CD4-positive, alpha-beta T cell (primary cell): ENCODE data around the gene CHD2. TPM values are rescaled to one million over a fixed set of nuclear protein-coding genes. Genes with fewer than 3 reads are reported as not detected.

ENCODE experiments used
- ATAC-seq: fragments of 200-7000 bp; cut with Tn5 transposase; one replicate; pipeline ENCODE4 v1.10.0; 2022; ENCODE audit warnings: mild to moderate bottlenecking; ENCODE audit not compliant: poor library complexity
- CTCF ChIA-PET: fragments of 350-600 bp; sonication (Branson Sonifier 250); formaldehyde crosslinking; loops from one replicate; lab custom pipeline; 2021; ENCODE audit warnings: antibody characterized with exemption, inconsistent platforms; lab: Charles Lee
- POLR2A ChIA-PET: fragments of 350-600 bp; sonication (Branson Sonifier 250); formaldehyde crosslinking; loops from one replicate; lab custom pipeline; 2021; ENCODE audit warnings: antibody characterized with exemption, inconsistent platforms; lab: Charles Lee
- DNase-seq, 14 experiments: peaks; one replicate each; pipeline ENCODE4 v3.0.0-alpha.2; 2013 to 2020; ENCODE audit warnings: mixed read lengths in 2 of 14
- H3K27ac ChIP-seq, 2 donors: one replicate each; pipeline versions ENCODE4 v1.5.1 to v1.7.0; 2013; ENCODE audit warnings: low read length in 2 of 2, low read depth in 1 of 2, mild to moderate bottlenecking in 1 of 2
- H3K27me3 ChIP-seq, 2 experiments: 1 replicate in 1 of 2; 2 replicates in 1 of 2; pipeline versions ENCODE4 v1.6.1 to v1.7.0; 2013; ENCODE audit warnings: low read length in 2 of 2, control low read depth in 1 of 2, mild to moderate bottlenecking in 1 of 2, moderate library complexity in 1 of 2; ENCODE audit not compliant: insufficient read depth in 2 of 2, control insufficient read depth in 1 of 2
- H3K36me3 ChIP-seq: one replicate; pipeline ENCODE4 v1.6.1; 2013; ENCODE audit warnings: low read length, control low read depth; ENCODE audit not compliant: insufficient read depth
- H3K4me1 ChIP-seq: one replicate; pipeline ENCODE4 v1.6.1; 2013; ENCODE audit warnings: low read length, control low read depth; ENCODE audit not compliant: insufficient read depth
- H3K4me3 ChIP-seq: one replicate; pipeline ENCODE4 v1.5.1; 2013; ENCODE audit warnings: mild to moderate bottlenecking, low read length, moderate library complexity
- H3K9me3 ChIP-seq, 2 experiments: 1 replicate in 1 of 2; 2 replicates in 1 of 2; pipeline versions ENCODE4 v1.6.1 to v1.7.0; 2013; ENCODE audit warnings: low read length in 2 of 2, mild to moderate bottlenecking in 2 of 2, control low read depth in 1 of 2, moderate library complexity in 1 of 2; ENCODE audit not compliant: control insufficient read depth in 1 of 2, insufficient read depth in 1 of 2
- H3K27ac Mint-ChIP-seq: one replicate; pipeline ENCODE4 v1.8.0; 2020; ENCODE audit warnings: mixed read lengths
- H3K27me3 Mint-ChIP-seq: one replicate; pipeline ENCODE4 v1.8.0; 2021; ENCODE audit warnings: mixed read lengths
- H3K36me3 Mint-ChIP-seq: one replicate; pipeline ENCODE4 v1.8.0; 2021; ENCODE audit warnings: low read depth, mixed read lengths
- H3K4me1 Mint-ChIP-seq: one replicate; pipeline ENCODE4 v1.8.0; 2021; ENCODE audit warnings: low read depth, mixed read lengths
- H3K4me3 Mint-ChIP-seq: one replicate; pipeline ENCODE4 v1.8.0; 2020; ENCODE audit warnings: mild to moderate bottlenecking, mixed read lengths
- H3K9me3 Mint-ChIP-seq: one replicate; pipeline ENCODE4 v1.8.0; 2020; ENCODE audit warnings: mixed read lengths
- intact Hi-C, 2 experiments: fragments of 100-400 bp; cut with DNase I in 1 of 2; cut with micrococcal nuclease in 1 of 2; formaldehyde crosslinking; loops; one replicate each; pipeline versions ENCODE4 v1.15.1 to v1.9.0; 2023 to 2025; cut with DNase I, micrococcal nuclease
- total RNA-seq, 174 experiments: library from RNA in 2 of 174; stranded (reverse) in 2 of 174; gene quantifications; one replicate each; pipeline ENCODE4 v1.2.3 and lab custom pipeline; 2021 to 2026
- TF ChIP-seq, protein P1 (sequence below): fragments of 200-600 bp; IDR thresholded peaks from one replicate; pipeline ENCODE4 v1.8.0; 2022; ENCODE audit warnings: antibody characterized with exemption, mild to moderate bottlenecking

Gene CHD2
- total RNA-seq, 2 experiments from 2014 or later, result 615 to 660 TPM

DNA sequence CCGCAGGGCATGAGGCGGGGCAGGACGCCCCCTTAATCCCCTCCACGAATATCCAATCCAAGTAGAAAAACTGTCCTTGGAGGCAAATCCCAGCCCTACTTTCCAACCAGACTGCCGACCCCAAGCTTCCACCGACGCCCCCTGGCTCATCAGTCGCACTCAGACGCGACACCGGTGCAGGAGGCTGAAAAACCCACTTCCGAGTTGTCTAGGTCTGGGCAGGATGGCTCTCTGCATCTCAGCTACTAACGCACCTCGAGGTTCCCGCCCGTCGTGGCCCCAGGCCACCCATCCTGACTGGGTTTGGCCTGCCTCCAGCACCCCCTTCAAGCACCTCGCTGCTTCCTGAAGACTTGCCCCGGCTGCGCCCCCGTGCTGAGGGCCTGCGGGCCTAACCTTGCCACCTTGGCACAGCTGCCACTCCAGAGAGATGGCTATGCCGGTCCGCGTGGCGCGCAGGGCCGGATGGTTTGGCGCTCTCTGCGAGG is 173.4 kb downstream of the CHD2 start:
- Mint-ChIP-seq H3K4me3 (no peak overlapping the region), H3K27me3 (peaks cover 82% of the 10 kb centered on the region), H3K9me3 (no peaks in the 10 kb centered on the region), H3K4me1 (peaks cover 5% of the 10 kb centered on the region), H3K36me3 (no peaks in the 10 kb centered on the region), H3K27ac (no peak overlapping the region)
- no peak overlapping the region for H3K27ac ChIP-seq
- CTCF ChIA-PET, result no interaction called here
- POLR2A ChIA-PET, result no interaction called here
- H3K4me3 ChIP-seq, result no peak overlapping the region
- DNase-seq (peak in 2 of 14 experiments; percentile 10 to 34), ATAC-seq (no peak)
- peaks cover 43 to 54% of the 10 kb centered on the region in 2 experiments for H3K27me3 ChIP-seq
- H3K36me3 ChIP-seq, result no peaks in the 10 kb centered on the region
- peaks cover 15% of the 10 kb centered on the region for H3K4me1 ChIP-seq
- intact Hi-C loops, result no loop called here
- peaks cover 0 to 10% of the 10 kb centered on the region in 2 experiments for H3K9me3 ChIP-seq
- TF ChIP-seq, protein P1, sequence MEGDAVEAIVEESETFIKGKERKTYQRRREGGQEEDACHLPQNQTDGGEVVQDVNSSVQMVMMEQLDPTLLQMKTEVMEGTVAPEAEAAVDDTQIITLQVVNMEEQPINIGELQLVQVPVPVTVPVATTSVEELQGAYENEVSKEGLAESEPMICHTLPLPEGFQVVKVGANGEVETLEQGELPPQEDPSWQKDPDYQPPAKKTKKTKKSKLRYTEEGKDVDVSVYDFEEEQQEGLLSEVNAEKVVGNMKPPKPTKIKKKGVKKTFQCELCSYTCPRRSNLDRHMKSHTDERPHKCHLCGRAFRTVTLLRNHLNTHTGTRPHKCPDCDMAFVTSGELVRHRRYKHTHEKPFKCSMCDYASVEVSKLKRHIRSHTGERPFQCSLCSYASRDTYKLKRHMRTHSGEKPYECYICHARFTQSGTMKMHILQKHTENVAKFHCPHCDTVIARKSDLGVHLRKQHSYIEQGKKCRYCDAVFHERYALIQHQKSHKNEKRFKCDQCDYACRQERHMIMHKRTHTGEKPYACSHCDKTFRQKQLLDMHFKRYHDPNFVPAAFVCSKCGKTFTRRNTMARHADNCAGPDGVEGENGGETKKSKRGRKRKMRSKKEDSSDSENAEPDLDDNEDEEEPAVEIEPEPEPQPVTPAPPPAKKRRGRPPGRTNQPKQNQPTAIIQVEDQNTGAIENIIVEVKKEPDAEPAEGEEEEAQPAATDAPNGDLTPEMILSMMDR, result no peak

DNA sequence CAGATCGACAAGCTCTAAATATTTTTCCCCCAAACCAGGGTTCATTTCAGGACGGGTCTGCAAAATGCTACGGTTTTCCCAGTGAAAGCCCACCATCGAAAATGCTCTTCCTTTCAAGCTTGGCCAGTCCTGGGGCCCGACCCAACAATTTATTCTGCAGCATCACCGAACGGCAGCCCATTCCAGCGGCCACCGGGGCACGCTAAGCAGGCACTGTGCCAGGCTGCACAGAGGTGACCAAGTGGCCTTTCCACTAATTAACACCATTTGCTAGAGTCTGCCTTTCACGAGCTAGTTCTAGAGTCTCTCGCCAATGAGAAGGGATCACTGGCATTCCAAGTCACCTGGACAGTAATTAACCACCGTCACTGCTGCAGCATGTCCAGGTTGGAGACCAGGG is 174.5 kb downstream of the CHD2 start:
- intact Hi-C loops, result no loop called here
- H3K4me3 Mint-ChIP-seq, result no peak overlapping the region
- H3K27ac ChIP-seq, result no peak overlapping the region
- peaks cover 43 to 59% of the 10 kb centered on the region in 2 experiments for H3K27me3 ChIP-seq
- ChIA-PET POLR2A (no interaction called here), CTCF (no interaction called here)
- H3K9me3 Mint-ChIP-seq, result no peaks in the 10 kb centered on the region
- TF ChIP-seq, protein P1, result no peak
- no peak overlapping the region for H3K27ac Mint-ChIP-seq
- H3K9me3 ChIP-seq, result peaks cover 0 to 10% of the 10 kb centered on the region in 2 experiments
- H3K36me3 Mint-ChIP-seq, result no peaks in the 10 kb centered on the region
- peaks cover 15% of the 10 kb centered on the region for H3K4me1 ChIP-seq
- ATAC-seq (no peak), DNase-seq (no peak)
- peaks cover 5% of the 10 kb centered on the region for H3K4me1 Mint-ChIP-seq
- H3K27me3 Mint-ChIP-seq, result peaks cover 76% of the 10 kb centered on the region
- no peak overlapping the region for H3K4me3 ChIP-seq
- H3K36me3 ChIP-seq, result no peaks in the 10 kb centered on the region

DNA sequence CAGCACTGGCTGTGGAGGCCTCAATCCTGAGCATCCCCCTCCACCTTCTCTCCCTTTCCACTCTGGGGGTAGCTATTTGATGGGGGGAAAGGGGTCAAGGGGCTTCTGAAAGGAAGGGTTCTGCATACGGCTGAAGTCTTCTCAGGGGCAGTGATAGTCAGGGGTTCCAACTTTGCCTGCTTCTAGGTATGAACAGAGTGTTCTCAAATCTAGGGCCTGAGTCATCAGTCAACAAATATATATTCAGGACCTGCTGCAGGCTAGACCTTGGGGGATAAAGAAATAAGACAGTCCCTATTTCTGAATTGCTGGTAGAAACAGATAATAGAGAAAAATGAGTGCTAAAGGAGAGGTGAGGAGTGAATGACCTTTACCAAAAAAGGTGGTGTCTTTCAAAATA is 176.1 kb downstream of the CHD2 start:
- Histone ChIP-seq H3K4me1 (peaks cover 15% of the 10 kb centered on the region), H3K36me3 (no peaks in the 10 kb centered on the region), H3K27ac (no peak overlapping the region), H3K27me3 (peaks cover 32 to 50% of the 10 kb centered on the region in 2 experiments), H3K9me3 (peaks cover 0 to 10% of the 10 kb centered on the region in 2 experiments), H3K4me3 (no peak overlapping the region)
- H3K4me3 Mint-ChIP-seq, result no peak overlapping the region
- no peak for ATAC-seq
- peaks cover 5% of the 10 kb centered on the region for H3K4me1 Mint-ChIP-seq
- TF ChIP-seq, protein P1, result no peak
- intact Hi-C loops, result no loop called here
- H3K36me3 Mint-ChIP-seq, result no peaks in the 10 kb centered on the region
- DNase-seq, result no peak
- H3K27ac Mint-ChIP-seq, result no peak overlapping the region
- CTCF ChIA-PET, result no interaction called here
- POLR2A ChIA-PET, result no interaction called here
- peaks cover 75% of the 10 kb centered on the region for H3K27me3 Mint-ChIP-seq
- no peaks in the 10 kb centered on the region for H3K9me3 Mint-ChIP-seq
